ENCODE data around the gene TMEM207. TPM values are rescaled to one million over a fixed set of nuclear protein-coding genes. Genes with fewer than 3 reads are reported as not detected.

Gene TMEM207
- total and polyA plus RNA-seq, 11 donors: not detected

GRCh38 chr3:190435618-190436017, 14.1 kb downstream of the TMEM207 start:
- H3K27ac ChIP-seq: no peak overlapping the region
- H3K4me1 ChIP-seq: no peaks in the 10 kb centered on the region
- H3K36me3 ChIP-seq: no peaks in the 10 kb centered on the region
- DNase-seq (no peak), ATAC-seq (no peak)
- WGBS, 4 donors: 54 to 64% (median 59%) methylated on average over 3 of the region's 3 CpGs
- no peaks in the 10 kb centered on the region for H3K9me3 ChIP-seq
- TF ChIP-seq POLR2A (IDR thresholded peaks at IDR 0.05) (no peak), CTCF (IDR thresholded peaks at IDR 0.05) (no peak)
- intact Hi-C loops (cut with DNase I): no loop called here
- peaks cover 0 to 4% (median 0%) of the 10 kb centered on the region in 9 donors for H3K27me3 ChIP-seq
- H3K4me3 ChIP-seq: no peak overlapping the region

- Histone ChIP-seq H3K4me1 (no peaks in the 10 kb centered on the region), H3K36me3 (no peaks in the 10 kb centered on the region), H3K9me3 (no peaks in the 10 kb centered on the region), H3K27me3 (peaks cover 0 to 4% (median 0%) of the 10 kb centered on the region in 9 donors), H3K27ac (no peak overlapping the region), H3K4me3 (no peak overlapping the region)
- DNase-seq: no peak
- intact Hi-C loops (cut with DNase I): no loop called here
- TF ChIP-seq CTCF (IDR thresholded peaks at IDR 0.05) (no peak), POLR2A (IDR thresholded peaks at IDR 0.05) (no peak)
- no peak for ATAC-seq
- 71 to 90% (median 81%) methylated on average over 4 of the region's 4 CpGs for WGBS, 4 donors
Observed at GRCh38 chr3:190433626-190434025, 16.1 kb downstream of the TMEM207 start.

DNA sequence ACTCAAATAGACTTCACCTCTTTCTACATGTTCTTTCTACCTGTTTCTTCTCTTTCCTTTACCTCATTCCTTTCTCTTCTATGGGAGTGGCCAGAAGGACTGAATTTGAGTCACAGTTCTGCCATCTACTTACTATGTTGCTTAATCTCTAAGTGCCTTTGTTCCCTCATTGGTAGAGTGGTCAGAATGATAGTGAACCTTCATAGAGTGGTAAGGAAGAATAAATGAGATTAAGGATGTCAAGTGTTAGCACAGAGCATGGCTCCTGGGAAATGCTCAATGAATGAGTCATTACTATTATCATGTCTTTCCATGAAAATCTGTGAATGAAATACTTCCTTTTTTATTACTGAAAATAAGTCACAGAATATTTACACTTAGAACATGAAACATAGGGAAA, 17.5 kb downstream of the TMEM207 start:
- intact Hi-C loops (cut with DNase I): no loop called here
- H3K27ac ChIP-seq: no peak overlapping the region
- peaks cover 0 to 4% (median 0%) of the 10 kb centered on the region in 9 donors for H3K27me3 ChIP-seq
- H3K9me3 ChIP-seq: no peaks in the 10 kb centered on the region
- TF ChIP-seq CTCF (IDR thresholded peaks at IDR 0.05) (no peak), POLR2A (IDR thresholded peaks at IDR 0.05) (no peak)
- H3K4me1 ChIP-seq: no peaks in the 10 kb centered on the region
- H3K36me3 ChIP-seq: no peaks in the 10 kb centered on the region
- no peak overlapping the region for H3K4me3 ChIP-seq
- DNase-seq: no peak
- no peak for ATAC-seq

- no peak for ATAC-seq
Observed at GRCh38 chr3:190430906-190431305, 18.8 kb downstream of the TMEM207 start.

More at GRCh38 chr3:190430906-190431305, 18.8 kb downstream of the TMEM207 start:
- 74 to 87% (median 80%) methylated on average over 2 of the region's 2 CpGs for WGBS, 4 donors
- no peak for TF ChIP-seq CTCF (IDR thresholded peaks at IDR 0.05)
- TF ChIP-seq POLR2A (IDR thresholded peaks at IDR 0.05): no peak
- Histone ChIP-seq H3K4me1 (no peaks in the 10 kb centered on the region), H3K27ac (no peak overlapping the region), H3K36me3 (no peaks in the 10 kb centered on the region), H3K9me3 (no peaks in the 10 kb centered on the region), H3K4me3 (no peak overlapping the region), H3K27me3 (peaks cover 0 to 4% (median 0%) of the 10 kb centered on the region in 9 donors)
- intact Hi-C loops (cut with DNase I): no loop called here
- no peak for DNase-seq
